22Rv1 (cell line): ENCODE data around the gene CCDC146.
"Not testable (repeated sequence)": the region's sequence is repeated elsewhere in the genome, so short reads cannot be mapped to it uniquely, and the experiment has no call there.

Experiments
- ZFX ChIP-seq: fragments of 450-650 bp; IDR thresholded peaks from 2 replicates; pipeline ENCODE4 v1.6.1; 2017; ENCODE audit warnings: antibody characterized with exemption, borderline replicate concordance
- TF ChIP-seq, protein P1 (sequence below): fragments of 450-650 bp; IDR thresholded peaks from 2 replicates; pipeline ENCODE4 v1.5.1; 2017; ENCODE audit warnings: mild to moderate bottlenecking

DNA sequence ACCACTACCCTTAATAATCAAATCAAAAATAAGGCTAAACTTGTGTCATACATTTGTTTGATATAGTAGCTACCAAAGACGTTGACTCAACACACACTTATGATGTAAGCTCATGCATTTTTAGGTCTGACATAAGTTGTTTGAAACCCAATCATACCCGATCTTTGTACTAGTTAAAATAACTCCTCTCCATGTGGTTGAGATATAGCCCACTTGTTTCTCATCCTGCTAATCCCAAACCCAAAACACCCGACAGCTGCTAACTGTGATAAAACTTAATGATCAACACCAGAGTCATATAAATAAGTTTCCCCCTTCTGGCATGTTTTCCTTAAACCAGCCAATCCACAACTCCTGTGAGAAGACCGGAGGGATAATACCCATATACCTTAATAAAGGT lies 48.7 kb downstream of the CCDC146 start:
- TF ChIP-seq, protein P1, sequence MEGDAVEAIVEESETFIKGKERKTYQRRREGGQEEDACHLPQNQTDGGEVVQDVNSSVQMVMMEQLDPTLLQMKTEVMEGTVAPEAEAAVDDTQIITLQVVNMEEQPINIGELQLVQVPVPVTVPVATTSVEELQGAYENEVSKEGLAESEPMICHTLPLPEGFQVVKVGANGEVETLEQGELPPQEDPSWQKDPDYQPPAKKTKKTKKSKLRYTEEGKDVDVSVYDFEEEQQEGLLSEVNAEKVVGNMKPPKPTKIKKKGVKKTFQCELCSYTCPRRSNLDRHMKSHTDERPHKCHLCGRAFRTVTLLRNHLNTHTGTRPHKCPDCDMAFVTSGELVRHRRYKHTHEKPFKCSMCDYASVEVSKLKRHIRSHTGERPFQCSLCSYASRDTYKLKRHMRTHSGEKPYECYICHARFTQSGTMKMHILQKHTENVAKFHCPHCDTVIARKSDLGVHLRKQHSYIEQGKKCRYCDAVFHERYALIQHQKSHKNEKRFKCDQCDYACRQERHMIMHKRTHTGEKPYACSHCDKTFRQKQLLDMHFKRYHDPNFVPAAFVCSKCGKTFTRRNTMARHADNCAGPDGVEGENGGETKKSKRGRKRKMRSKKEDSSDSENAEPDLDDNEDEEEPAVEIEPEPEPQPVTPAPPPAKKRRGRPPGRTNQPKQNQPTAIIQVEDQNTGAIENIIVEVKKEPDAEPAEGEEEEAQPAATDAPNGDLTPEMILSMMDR, result not testable (repeated sequence)
- TF ChIP-seq ZFX, result not testable (repeated sequence)
